Ovary (tissue), 9 donors: Measurements from ENCODE around the gene SLC25A1. TPM values are rescaled to one million over a fixed set of nuclear protein-coding genes. Genes with fewer than 3 reads are reported as not detected.

Source experiments
- DNase-seq, 5 donors: peaks; one replicate each; pipeline ENCODE4 v3.0.0-alpha.2; 2019 to 2020
- H3K27ac ChIP-seq, 2 donors: fragments of 200-600 bp; one replicate each; pipeline versions ENCODE4 v1.5.1 to v1.8.0; 2019 to 2022
- H3K27me3 ChIP-seq: fragments of 200-600 bp; one replicate; pipeline ENCODE4 v1.8.0; 2022
- H3K36me3 ChIP-seq: fragments of 200-600 bp; sonication (generic); one replicate; pipeline ENCODE4 v1.5.1; 2019
- H3K4me1 ChIP-seq: one replicate; pipeline ENCODE4 v1.8.1; 2013; ENCODE audit warnings: mild to moderate bottlenecking, moderate library complexity; ENCODE audit not compliant: insufficient read depth
- H3K4me3 ChIP-seq: fragments of 200-600 bp; sonication (generic); one replicate; pipeline ENCODE4 v1.5.1; 2017
- H3K9me3 ChIP-seq, 2 donors: fragments of 200-600 bp in 1 of 2; sonication (generic) in 1 of 2; one replicate each; pipeline versions ENCODE4 v1.5.1 to v1.8.1; 2013 to 2019; ENCODE audit warnings: mild to moderate bottlenecking in 1 of 2, moderate library complexity in 1 of 2
- EP300 ChIP-seq: sonication (generic); formaldehyde crosslinking; IDR thresholded peaks from one replicate; pipeline ENCODE4 v1.6.1; 2017; ENCODE audit warnings: antibody characterized with exemption
- POLR2A ChIP-seq: fragments of 450-650 bp; IDR thresholded peaks from one replicate; pipeline ENCODE4 v1.6.1; 2017; ENCODE audit warnings: antibody characterized with exemption, mild to moderate bottlenecking, moderate library complexity
- WGBS, 3 donors: extraction: QIAGEN DNeasy Blood & Tissue Kit in 1 of 3; methylation state at CpG; one replicate each; pipeline versions ENCODE4 v1.1.5 to v1.1.7; 2013 to 2017; 5-methylcytosine and 5-hydroxymethylcytosine counted together
- intact Hi-C, 4 donors: fragments of 100-400 bp; cut with DNase I; formaldehyde crosslinking; loops; one replicate each; pipeline versions ENCODE4 v1.11.0 to v1.15.1; 2022 to 2023
- polyA plus RNA-seq, 2 donors: library from polyadenylated mRNA; stranded (reverse); fragments of 200-250 nt in 1 of 2; fragments of 350-450 nt in 1 of 2; fragmentation: Illumina TruSeq in 1 of 2; extraction: RNeasy Lipid Tissue Mini Kit (QIAGEN cat#74804) in 1 of 2; gene quantifications; one replicate each; pipeline ENCODE4 v1.2.3, GENCODE V29; 2013 to 2014
- total RNA-seq, 7 donors: library from RNA; depleted of rRNA in 2 of 7; stranded (reverse); fragments of >200 nt in 2 of 7; fragmentation: NEBNext Ultra II Directional in 3 of 7; extraction: Animal tissue kit (Norgen Biotek cat#: 25700) in 3 of 7; gene quantifications; one replicate each; pipeline versions ENCODE4 v1.1.0 to v1.2.4, GENCODE V29; 2016 to 2023
- TF ChIP-seq, protein P1 (sequence below), 3 donors: fragments of 450-650 bp in 2 of 3; fragments of 200-600 bp in 1 of 3; IDR thresholded peaks; one replicate each; pipeline versions ENCODE4 v1.5.1 to v1.8.0; 2016 to 2022; ENCODE audit warnings: antibody characterized with exemption in 3 of 3, mild to moderate bottlenecking in 1 of 3
- donor health status: DM: no; HTN: no; CAD: no; lungs with moderate emphysema.
- donor health status: DM: no; HTN: no; CAD: no.
- donor health status: Bipolar disorder and iron deficiency.
- donor health status: DM: yes; HTN: yes; CAD: no.
- donor health status: DM: no; HTN: no; CAD: no.
- donor health status: DM: yes; HTN: yes; CAD: no.

Gene SLC25A1
- total and polyA plus RNA-seq, 9 donors = 15.8 to 90.7 (median 63.9) TPM

DNA sequence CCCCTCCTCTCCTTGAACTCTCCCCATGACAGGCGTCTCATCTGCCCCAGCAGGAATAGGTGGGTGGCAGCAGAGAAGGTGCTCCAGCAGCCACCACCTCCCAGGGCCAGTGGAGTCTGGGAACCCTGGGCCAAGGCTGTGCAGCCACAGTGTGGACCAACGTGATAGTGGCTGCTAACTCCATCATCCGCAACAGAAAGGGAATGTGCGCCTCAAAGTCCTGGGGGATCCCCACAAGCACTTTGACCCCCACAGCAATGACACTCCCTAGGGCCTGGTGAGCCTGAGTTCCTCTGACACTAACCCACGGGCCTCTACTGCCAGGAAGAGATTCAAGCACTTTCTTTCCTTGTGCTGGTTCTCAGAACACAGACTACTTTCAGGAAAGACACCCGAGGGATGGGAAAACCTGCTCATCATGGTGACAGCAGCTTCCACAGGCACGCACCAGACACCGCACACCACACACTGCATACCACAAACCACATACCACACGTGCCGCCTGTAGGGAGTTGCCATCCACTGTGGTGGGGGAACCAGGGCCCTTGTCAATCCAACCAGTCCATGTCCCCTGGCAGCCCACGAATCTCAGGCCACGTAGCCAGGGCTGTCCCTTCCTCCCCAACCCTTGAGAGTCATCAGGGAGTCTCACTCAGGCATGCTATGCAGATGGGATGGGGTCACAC, 3.4 kb upstream of the SLC25A1 start:
- no peak for DNase-seq
- no peaks in the 10 kb centered on the region for H3K9me3 ChIP-seq
- H3K4me1 ChIP-seq = no peaks in the 10 kb centered on the region
- H3K27me3 ChIP-seq = no peaks in the 10 kb centered on the region
- no peak overlapping the region for H3K27ac ChIP-seq
- TF ChIP-seq, protein P1, sequence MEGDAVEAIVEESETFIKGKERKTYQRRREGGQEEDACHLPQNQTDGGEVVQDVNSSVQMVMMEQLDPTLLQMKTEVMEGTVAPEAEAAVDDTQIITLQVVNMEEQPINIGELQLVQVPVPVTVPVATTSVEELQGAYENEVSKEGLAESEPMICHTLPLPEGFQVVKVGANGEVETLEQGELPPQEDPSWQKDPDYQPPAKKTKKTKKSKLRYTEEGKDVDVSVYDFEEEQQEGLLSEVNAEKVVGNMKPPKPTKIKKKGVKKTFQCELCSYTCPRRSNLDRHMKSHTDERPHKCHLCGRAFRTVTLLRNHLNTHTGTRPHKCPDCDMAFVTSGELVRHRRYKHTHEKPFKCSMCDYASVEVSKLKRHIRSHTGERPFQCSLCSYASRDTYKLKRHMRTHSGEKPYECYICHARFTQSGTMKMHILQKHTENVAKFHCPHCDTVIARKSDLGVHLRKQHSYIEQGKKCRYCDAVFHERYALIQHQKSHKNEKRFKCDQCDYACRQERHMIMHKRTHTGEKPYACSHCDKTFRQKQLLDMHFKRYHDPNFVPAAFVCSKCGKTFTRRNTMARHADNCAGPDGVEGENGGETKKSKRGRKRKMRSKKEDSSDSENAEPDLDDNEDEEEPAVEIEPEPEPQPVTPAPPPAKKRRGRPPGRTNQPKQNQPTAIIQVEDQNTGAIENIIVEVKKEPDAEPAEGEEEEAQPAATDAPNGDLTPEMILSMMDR (IDR thresholded peaks at IDR 0.05) = no peak
- TF ChIP-seq EP300 (no peak), POLR2A (no peak)
- intact Hi-C loops = loop anchor here in 1 of 4 donors (10.0 kb wide), 1 partner anchor 293 kb away; the partner anchor contains the start of genes CDC45 and UFD1
- H3K4me3 ChIP-seq = no peak overlapping the region
- 60 to 62% (median 62%) methylated on average over 12 of the region's 12 CpGs for WGBS, 3 donors
- H3K36me3 ChIP-seq = no peaks in the 10 kb centered on the region

DNA sequence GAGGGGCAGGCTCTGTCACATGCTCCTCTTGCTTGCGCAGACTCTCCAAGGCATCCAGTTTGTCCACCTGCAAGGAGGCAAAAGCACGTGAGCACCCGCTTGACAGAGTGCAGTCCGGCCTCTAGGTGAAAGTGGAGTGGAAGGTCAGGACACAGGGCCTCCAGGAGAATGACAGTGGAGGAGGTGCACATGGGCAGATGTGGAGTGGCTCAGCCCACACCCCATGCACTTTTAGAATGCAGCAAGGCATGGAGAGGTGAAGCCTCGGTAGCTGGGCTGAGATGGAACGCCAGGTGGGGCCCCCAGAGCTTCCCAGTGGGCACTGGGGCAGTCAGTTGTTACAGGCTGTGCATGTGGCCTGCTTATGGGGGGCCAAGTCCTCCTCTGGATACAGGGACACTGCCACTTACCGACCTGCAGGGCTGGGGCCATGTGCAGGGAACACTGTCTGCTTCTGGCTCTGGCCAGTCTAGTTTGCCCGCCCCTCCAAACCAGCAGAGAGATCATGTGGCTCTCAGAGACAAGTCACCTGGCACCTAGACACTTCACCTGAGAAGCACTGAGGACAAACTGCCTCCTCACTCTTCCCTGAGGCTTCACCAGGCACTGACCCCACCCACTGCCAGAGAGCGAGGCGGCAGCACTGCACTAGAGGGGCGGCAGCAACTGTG, 2.3 kb upstream of the SLC25A1 start:
- intact Hi-C loops = loop anchor here in 1 of 4 donors (10.0 kb wide), 1 partner anchor 294 kb away; the partner anchor contains the start of genes CDC45 and UFD1
- Histone ChIP-seq H3K9me3 (no peaks in the 10 kb centered on the region), H3K36me3 (no peaks in the 10 kb centered on the region), H3K27ac (no peak overlapping the region), H3K27me3 (no peaks in the 10 kb centered on the region), H3K4me3 (no peak overlapping the region), H3K4me1 (peaks cover 2% of the 10 kb centered on the region)
- DNase-seq = no peak
- no peak for TF ChIP-seq POLR2A
- TF ChIP-seq EP300 = no peak
- TF ChIP-seq, protein P1 (IDR thresholded peaks at IDR 0.05) = no peak
- WGBS, 3 donors = 88 to 89% (median 88%) methylated on average over 11 of the region's 11 CpGs

GRCh38 chr22:19180234-19180633, 1.7 kb upstream of the SLC25A1 start:
- Histone ChIP-seq H3K27ac (peak overlapping the region in 1 of 2 donors; percentile 91), H3K36me3 (no peaks in the 10 kb centered on the region), H3K27me3 (no peaks in the 10 kb centered on the region), H3K4me3 (no peak overlapping the region), H3K4me1 (peaks cover 2% of the 10 kb centered on the region), H3K9me3 (no peaks in the 10 kb centered on the region)
- intact Hi-C loops = loop anchor here in 1 of 4 donors (10.0 kb wide), 1 partner anchor 295 kb away; the partner anchor contains the start of genes CDC45 and UFD1
- WGBS, 3 donors = 87 to 95% (median 90%) methylated on average over 9 of the region's 9 CpGs
- no peak for DNase-seq
- TF ChIP-seq EP300 = no peak
- TF ChIP-seq POLR2A = no peak
- TF ChIP-seq, protein P1 (IDR thresholded peaks at IDR 0.05) = no peak

GRCh38 chr22:19179497-19180048, 1.0 kb upstream of the SLC25A1 start:
- Histone ChIP-seq H3K36me3 (no peaks in the 10 kb centered on the region), H3K4me3 (peak overlapping the region; percentile 86), H3K27ac (peak overlapping the region; percentile 80 to 91), H3K4me1 (peaks cover 2% of the 10 kb centered on the region), H3K27me3 (no peaks in the 10 kb centered on the region), H3K9me3 (no peaks in the 10 kb centered on the region)
- TF ChIP-seq, protein P1 (IDR thresholded peaks at IDR 0.05) = peak; percentile 53 to 65 (median 57)
- no peak for TF ChIP-seq EP300
- DNase-seq = peak; percentile 73 to 83 (median 79)
- intact Hi-C loops = loop anchor here in 2 of 4 donors (5.0 to 10.0 kb wide), 2 partner anchors 113 to 295 kb away; partner anchors contain the start of genes CDC45 (in 1 of the 2), CLTCL1 (in 1 of the 2) and UFD1 (in 1 of the 2)
- WGBS, 3 donors = 37 to 42% (median 37%) methylated on average over 15 of the region's 15 CpGs
